ENCODE measurements around the gene CDA. TPM values are rescaled to one million over a fixed set of nuclear protein-coding genes. Genes with fewer than 3 reads are reported as not detected.
A peak's percentile ranks its signal among the peaks of the same experiment; 100 is the strongest.

CDA gene
- total and polyA plus RNA-seq, 2 experiments from 2014 or later: 2.5 to 13.6 TPM

- Histone ChIP-seq H3K79me2 (replicated peaks; ENCODE audit: insufficient read depth) (peaks cover 47% of the 10 kb centered on the region), H3K4me3 (peak within 1 kb of the TSS; percentile 98), H3K4me1 (ENCODE audit: insufficient read depth) (peaks cover 11% of the 10 kb centered on the region), H3F3A (replicated peaks; ENCODE audit: low read depth) (0 out of 2 replicates have a peak, but pooled peaks cover 10% of the 10 kb centered on the region), H2AFZ (peak within 1 kb of the TSS; percentile 89), H3K36me3 (ENCODE audit: insufficient read depth) (0 out of 2 replicates have a peak, but pooled peaks cover 3% of the 10 kb centered on the region), H3K9me2 (ENCODE audit: insufficient read depth) (no peaks in the 10 kb centered on the region), H3K4me2 (peak within 1 kb of the TSS; percentile 99), H3K27ac (ENCODE audit: low read depth) (peak within 1 kb of the TSS; percentile 83; the same call in 1 of the 2 replicates), H3K27me3 (ENCODE audit: insufficient read depth) (no peaks in the 10 kb centered on the region), H4K20me1 (replicated peaks; ENCODE audit: insufficient read depth) (peaks cover 12% of the 10 kb centered on the region)
- Mint-ChIP-seq H3K9me3 (no peaks in the 10 kb centered on the region), H3K36me3 (ENCODE audit: low read depth) (peaks cover 30% of the 10 kb centered on the region), H3K27ac (peak within 1 kb of the TSS; percentile 97), H3K27me3 (ENCODE audit: insufficient read depth, low read depth, poor library complexity) (peaks cover 7% of the 10 kb centered on the region), H3K4me1 (peaks cover 18% of the 10 kb centered on the region), H3K4me3 (peak within 1 kb of the TSS; percentile 98)
- peak; percentile 96 for ATAC-seq
- DNase-seq (ENCODE audit: low spot score): peak; percentile 99
- TF ChIP-seq STAT1 (IDR thresholded peaks at IDR 0.05; ENCODE audit: unreplicated experiment): no peak
- peak; percentile 89 for TF ChIP-seq NANOG (IDR thresholded peaks at IDR 0.05; ENCODE audit: borderline replicate concordance)
- peak; percentile 19 to 49; a peak in 3 of 4 replicates for TF ChIP-seq CTCF (conservative IDR thresholded peaks at IDR 0.05; ENCODE audit: low read depth in 2 of 2)
- TF ChIP-seq POLR2AphosphoS5 (IDR thresholded peaks at IDR 0.05; ENCODE audit: low read depth): peak; percentile 89
- TF ChIP-seq CREB1 (CRISPR knock-in tag; IDR thresholded peaks at IDR 0.05; ENCODE audit: low read depth): peak; percentile 51; the same call in 1 of the 2 replicates
- TF ChIP-seq ZNF331 (CRISPR knock-in tag; IDR thresholded peaks at IDR 0.05; ENCODE audit: low read depth): no peak
- TF ChIP-seq ETS1 (IDR thresholded peaks at IDR 0.05): peak; percentile 82; the same call in 1 of the 2 replicates
Measured at GRCh38 chr1:20661207-20662109, 72.6 kb downstream of the CDA start, which contains the start of gene DDOST. TSS of gene DDOST (minus strand) at chr1:20661369. CDS start at chr1:20661350, 19 bp downstream.

- DNase-seq (ENCODE audit: low spot score): no peak
- Histone ChIP-seq H3K4me2 (peak overlapping the region; percentile 88), H3K79me2 (replicated peaks; ENCODE audit: insufficient read depth) (peaks cover 40% of the 10 kb centered on the region), H3K36me3 (ENCODE audit: insufficient read depth) (0 out of 2 replicates have a peak, but pooled peaks cover 3% of the 10 kb centered on the region), H2AFZ (peak overlapping the region; percentile 89), H3K27ac (ENCODE audit: low read depth) (peak overlapping the region; percentile 83; the same call in 1 of the 2 replicates), H3K4me3 (peak overlapping the region; percentile 98), H3K4me1 (ENCODE audit: insufficient read depth) (peaks cover 11% of the 10 kb centered on the region), H3F3A (replicated peaks; ENCODE audit: low read depth) (0 out of 2 replicates have a peak, but pooled peaks cover 10% of the 10 kb centered on the region), H3K9me2 (ENCODE audit: insufficient read depth) (no peaks in the 10 kb centered on the region), H3K27me3 (ENCODE audit: insufficient read depth) (no peaks in the 10 kb centered on the region), H4K20me1 (replicated peaks; ENCODE audit: insufficient read depth) (peaks cover 12% of the 10 kb centered on the region)
- no peak for ATAC-seq
- Mint-ChIP-seq H3K27ac (peak overlapping the region; percentile 96), H3K36me3 (ENCODE audit: low read depth) (peaks cover 26% of the 10 kb centered on the region), H3K27me3 (ENCODE audit: insufficient read depth, low read depth, poor library complexity) (peaks cover 7% of the 10 kb centered on the region), H3K9me3 (no peaks in the 10 kb centered on the region; the same call in 2 of the 3 replicates), H3K4me1 (peaks cover 18% of the 10 kb centered on the region), H3K4me3 (peak overlapping the region; percentile 98)
- no peak for TF ChIP-seq CTCF (conservative IDR thresholded peaks at IDR 0.05; ENCODE audit: low read depth in 2 of 2)
- TF ChIP-seq, protein P1, sequence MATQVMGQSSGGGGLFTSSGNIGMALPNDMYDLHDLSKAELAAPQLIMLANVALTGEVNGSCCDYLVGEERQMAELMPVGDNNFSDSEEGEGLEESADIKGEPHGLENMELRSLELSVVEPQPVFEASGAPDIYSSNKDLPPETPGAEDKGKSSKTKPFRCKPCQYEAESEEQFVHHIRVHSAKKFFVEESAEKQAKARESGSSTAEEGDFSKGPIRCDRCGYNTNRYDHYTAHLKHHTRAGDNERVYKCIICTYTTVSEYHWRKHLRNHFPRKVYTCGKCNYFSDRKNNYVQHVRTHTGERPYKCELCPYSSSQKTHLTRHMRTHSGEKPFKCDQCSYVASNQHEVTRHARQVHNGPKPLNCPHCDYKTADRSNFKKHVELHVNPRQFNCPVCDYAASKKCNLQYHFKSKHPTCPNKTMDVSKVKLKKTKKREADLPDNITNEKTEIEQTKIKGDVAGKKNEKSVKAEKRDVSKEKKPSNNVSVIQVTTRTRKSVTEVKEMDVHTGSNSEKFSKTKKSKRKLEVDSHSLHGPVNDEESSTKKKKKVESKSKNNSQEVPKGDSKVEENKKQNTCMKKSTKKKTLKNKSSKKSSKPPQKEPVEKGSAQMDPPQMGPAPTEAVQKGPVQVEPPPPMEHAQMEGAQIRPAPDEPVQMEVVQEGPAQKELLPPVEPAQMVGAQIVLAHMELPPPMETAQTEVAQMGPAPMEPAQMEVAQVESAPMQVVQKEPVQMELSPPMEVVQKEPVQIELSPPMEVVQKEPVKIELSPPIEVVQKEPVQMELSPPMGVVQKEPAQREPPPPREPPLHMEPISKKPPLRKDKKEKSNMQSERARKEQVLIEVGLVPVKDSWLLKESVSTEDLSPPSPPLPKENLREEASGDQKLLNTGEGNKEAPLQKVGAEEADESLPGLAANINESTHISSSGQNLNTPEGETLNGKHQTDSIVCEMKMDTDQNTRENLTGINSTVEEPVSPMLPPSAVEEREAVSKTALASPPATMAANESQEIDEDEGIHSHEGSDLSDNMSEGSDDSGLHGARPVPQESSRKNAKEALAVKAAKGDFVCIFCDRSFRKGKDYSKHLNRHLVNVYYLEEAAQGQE (IDR thresholded peaks at IDR 0.05; ENCODE audit: unreplicated experiment): no peak
- no peak for TF ChIP-seq EZH2phosphoT487 (IDR thresholded peaks at IDR 0.05; ENCODE audit: unreplicated experiment)
- no peak for TF ChIP-seq ZNF331 (CRISPR knock-in tag; IDR thresholded peaks at IDR 0.05; ENCODE audit: low read depth)
- no peak for TF ChIP-seq EZH2 (IDR thresholded peaks at IDR 0.05; ENCODE audit: low read depth, unreplicated experiment)
- no peak for TF ChIP-seq POLR2AphosphoS5 (IDR thresholded peaks at IDR 0.05; ENCODE audit: low read depth)
- no peak for TF ChIP-seq JUNB (IDR thresholded peaks at IDR 0.05; ENCODE audit: unreplicated experiment)
- TF ChIP-seq STAT1 (IDR thresholded peaks at IDR 0.05; ENCODE audit: unreplicated experiment): no peak
- TF ChIP-seq ZNF114 (CRISPR knock-in tag; IDR thresholded peaks at IDR 0.05): no peak
Measured at GRCh38 chr1:20662110-20662475, 73.2 kb downstream of the CDA start.

Data from GM23338 (cell line).